Endodermal cell (in vitro differentiated cells): ENCODE data around the gene REEP6. TPM values are rescaled to one million over a fixed set of nuclear protein-coding genes. Genes with fewer than 3 reads are reported as not detected.

Source experiments
- DNase-seq: peaks from one replicate; pipeline ENCODE4 v3.0.0-alpha.2; 2017
- H3K27ac ChIP-seq: 2 replicates; pipeline ENCODE4 v1.5.1; 2013; ENCODE audit warnings: mild to moderate bottlenecking, low read depth, low read length, moderate library complexity
- H3K27me3 ChIP-seq: 2 replicates; pipeline ENCODE4 v1.6.1; 2013; ENCODE audit warnings: mild to moderate bottlenecking, low read length, moderate library complexity; ENCODE audit not compliant: insufficient read depth, control insufficient read depth, poor library complexity, severe bottlenecking
- H3K36me3 ChIP-seq: 2 replicates; pipeline ENCODE4 v1.7.0; 2013; ENCODE audit warnings: mild to moderate bottlenecking, low read length, moderate library complexity; ENCODE audit not compliant: control insufficient read depth, insufficient read depth
- H3K4me1 ChIP-seq: one replicate; pipeline ENCODE4 v1.7.0; 2013; ENCODE audit warnings: low read length; ENCODE audit not compliant: control insufficient read depth, insufficient read depth
- H3K4me3 ChIP-seq: 2 replicates; pipeline ENCODE4 v1.5.1; 2013; ENCODE audit warnings: mild to moderate bottlenecking, low read length, moderate library complexity
- H3K9ac ChIP-seq: 2 replicates; pipeline ENCODE4 v1.6.1; 2013; ENCODE audit warnings: mild to moderate bottlenecking, low read length, moderate library complexity; ENCODE audit not compliant: poor library complexity, severe bottlenecking; ENCODE audit errors: extremely low read depth
- H3K9me3 ChIP-seq: 2 replicates; pipeline ENCODE4 v1.6.1; 2013; ENCODE audit warnings: mild to moderate bottlenecking, low read length, moderate library complexity; ENCODE audit not compliant: control insufficient read depth
- H3K27ac Mint-ChIP-seq: 2 replicates; pipeline ENCODE4 v1.8.0; 2020; ENCODE audit warnings: mixed read lengths
- H3K27me3 Mint-ChIP-seq: 2 replicates; pipeline ENCODE4 v1.8.0; 2021; ENCODE audit warnings: mild to moderate bottlenecking, mixed read lengths; ENCODE audit not compliant: insufficient read depth
- H3K36me3 Mint-ChIP-seq: 2 replicates; pipeline ENCODE4 v1.8.0; 2020; ENCODE audit warnings: low read depth, mixed read lengths
- H3K4me1 Mint-ChIP-seq: 2 replicates; pipeline ENCODE4 v1.8.0; 2020; ENCODE audit warnings: mixed read lengths
- H3K4me3 Mint-ChIP-seq: 2 replicates; pipeline ENCODE4 v1.8.0; 2020; ENCODE audit warnings: mild to moderate bottlenecking, moderate library complexity, mixed read lengths
- H3K9me3 Mint-ChIP-seq: 2 replicates; pipeline ENCODE4 v1.8.0; 2020; ENCODE audit warnings: mild to moderate bottlenecking, mixed read lengths
- CTCF ChIP-seq: fragments of 200-600 bp; sonication (generic); conservative IDR thresholded peaks from 2 replicates; pipeline ENCODE4 v1.5.0; 2021; ENCODE audit warnings: antibody characterized with exemption, mild to moderate bottlenecking
- WGBS, 2 experiments: methylation state at CpG; one replicate each; pipeline versions ENCODE4 v1.1.5 to v1.1.7; 2013; ENCODE audit warnings: missing lambda C conversion rate in 2 of 2, mixed read lengths in 1 of 2; ENCODE audit not compliant: insufficient coverage in 1 of 2, insufficient read length in 1 of 2; 5-methylcytosine and 5-hydroxymethylcytosine counted together
- total RNA-seq, 2 donors: library from RNA; stranded (reverse); fragmentation: NEBNext Ultra II Directional in 1 of 2; extraction: Animal tissue kit (Norgen Biotek cat#: 25700) in 1 of 2; gene quantifications; 2 replicates in 1 of 2; 3 replicates in 1 of 2; pipeline ENCODE4 v1.2.1, GENCODE V29; 2021

REEP6 gene
- total RNA-seq, 2 donors from 2014 or later: 24.7 to 49.4 TPM

GRCh38 chr19:1473085-1473851 is 17.7 kb upstream of the REEP6 start:
- Histone ChIP-seq H3K36me3 (peaks cover 21% of the 10 kb centered on the region), H3K4me3 (no peak overlapping the region), H3K9me3 (no peaks in the 10 kb centered on the region), H3K9ac (no peak overlapping the region), H3K27ac (no peak overlapping the region), H3K4me1 (peaks cover 6% of the 10 kb centered on the region), H3K27me3 (peaks cover 49% of the 10 kb centered on the region)
- no peak for TF ChIP-seq CTCF
- WGBS, 2 experiments: 90% methylated on average over 15 to 20 of the region's 20 CpGs
- no peaks in the 10 kb centered on the region for H3K9me3 Mint-ChIP-seq
- no peak overlapping the region for H3K4me3 Mint-ChIP-seq
- DNase-seq: no peak
- peaks cover 37% of the 10 kb centered on the region for H3K27me3 Mint-ChIP-seq
- H3K4me1 Mint-ChIP-seq: no peaks in the 10 kb centered on the region
- peaks cover 5% of the 10 kb centered on the region for H3K36me3 Mint-ChIP-seq
- no peak overlapping the region for H3K27ac Mint-ChIP-seq

DNA sequence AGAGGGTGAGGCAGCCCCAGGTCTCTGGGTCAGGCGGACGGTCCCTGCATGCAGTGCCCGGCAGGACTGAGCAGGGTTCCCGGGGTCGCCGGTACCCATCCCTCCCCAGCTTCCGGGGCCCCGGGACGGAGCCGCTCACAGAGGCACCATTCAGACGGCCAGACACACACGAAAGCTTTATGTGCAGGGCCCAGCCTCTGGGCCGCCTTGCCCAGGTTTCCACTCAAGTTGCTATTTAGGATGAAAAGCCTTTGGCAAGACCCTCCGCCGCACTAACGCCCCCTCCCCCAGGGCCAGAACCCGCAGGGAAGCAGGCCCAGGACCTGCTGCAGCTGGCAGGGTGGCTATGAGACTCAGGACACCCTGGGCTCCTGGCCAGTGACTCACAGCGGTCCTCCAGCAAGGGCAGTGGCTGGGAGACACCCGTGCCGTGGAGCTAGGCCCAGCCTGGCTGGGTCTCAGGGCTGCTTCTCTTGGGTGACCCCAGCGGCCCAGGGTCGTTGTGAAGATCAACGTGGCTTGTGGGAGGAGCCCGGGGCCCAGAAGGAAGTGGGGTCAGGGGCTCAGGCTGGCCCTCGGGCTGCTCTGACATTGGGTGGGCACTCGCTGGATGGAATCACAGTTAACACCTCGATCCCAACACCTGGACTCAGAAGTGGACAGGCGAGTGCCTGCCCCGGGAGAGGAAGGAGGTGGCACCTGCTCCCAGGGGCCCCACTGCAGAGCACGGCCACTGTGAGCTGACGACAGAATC is 16.8 kb upstream of the REEP6 start:
- Histone ChIP-seq H3K9ac (no peak overlapping the region), H3K4me3 (no peak overlapping the region), H3K27ac (no peak overlapping the region), H3K9me3 (no peaks in the 10 kb centered on the region), H3K4me1 (peaks cover 6% of the 10 kb centered on the region), H3K27me3 (peaks cover 40% of the 10 kb centered on the region), H3K36me3 (peaks cover 21% of the 10 kb centered on the region)
- 90% methylated on average over 22 to 31 of the region's 31 CpGs for WGBS, 2 experiments
- TF ChIP-seq CTCF: no peak
- Mint-ChIP-seq H3K36me3 (peaks cover 5% of the 10 kb centered on the region), H3K4me3 (no peak overlapping the region), H3K9me3 (no peaks in the 10 kb centered on the region), H3K27ac (no peak overlapping the region), H3K27me3 (peaks cover 31% of the 10 kb centered on the region), H3K4me1 (no peaks in the 10 kb centered on the region)
- DNase-seq: no peak

GRCh38 chr19:1474765-1475351 is 16.1 kb upstream of the REEP6 start:
- Mint-ChIP-seq H3K9me3 (no peaks in the 10 kb centered on the region), H3K4me3 (no peak overlapping the region), H3K4me1 (no peaks in the 10 kb centered on the region), H3K27me3 (peaks cover 31% of the 10 kb centered on the region), H3K27ac (no peak overlapping the region), H3K36me3 (peaks cover 5% of the 10 kb centered on the region)
- no peak for DNase-seq
- peaks cover 35% of the 10 kb centered on the region for H3K27me3 ChIP-seq
- peaks cover 21% of the 10 kb centered on the region for H3K36me3 ChIP-seq
- no peak overlapping the region for H3K9ac ChIP-seq
- WGBS, 2 experiments: 94 to 98% methylated on average over 24 to 26 of the region's 26 CpGs
- peaks cover 6% of the 10 kb centered on the region for H3K4me1 ChIP-seq
- no peaks in the 10 kb centered on the region for H3K9me3 ChIP-seq
- TF ChIP-seq CTCF: no peak
- no peak overlapping the region for H3K4me3 ChIP-seq
- H3K27ac ChIP-seq: no peak overlapping the region
